22Rv1 (cell line): ENCODE data around the gene RBMS3.

ENCODE experiments used
- ZFX ChIP-seq: fragments of 450-650 bp; IDR thresholded peaks from 2 replicates; pipeline ENCODE4 v1.6.1; 2017; ENCODE audit warnings: antibody characterized with exemption, borderline replicate concordance
- TF ChIP-seq, protein P1 (sequence below): fragments of 450-650 bp; IDR thresholded peaks from 2 replicates; pipeline ENCODE4 v1.5.1; 2017; ENCODE audit warnings: mild to moderate bottlenecking

DNA sequence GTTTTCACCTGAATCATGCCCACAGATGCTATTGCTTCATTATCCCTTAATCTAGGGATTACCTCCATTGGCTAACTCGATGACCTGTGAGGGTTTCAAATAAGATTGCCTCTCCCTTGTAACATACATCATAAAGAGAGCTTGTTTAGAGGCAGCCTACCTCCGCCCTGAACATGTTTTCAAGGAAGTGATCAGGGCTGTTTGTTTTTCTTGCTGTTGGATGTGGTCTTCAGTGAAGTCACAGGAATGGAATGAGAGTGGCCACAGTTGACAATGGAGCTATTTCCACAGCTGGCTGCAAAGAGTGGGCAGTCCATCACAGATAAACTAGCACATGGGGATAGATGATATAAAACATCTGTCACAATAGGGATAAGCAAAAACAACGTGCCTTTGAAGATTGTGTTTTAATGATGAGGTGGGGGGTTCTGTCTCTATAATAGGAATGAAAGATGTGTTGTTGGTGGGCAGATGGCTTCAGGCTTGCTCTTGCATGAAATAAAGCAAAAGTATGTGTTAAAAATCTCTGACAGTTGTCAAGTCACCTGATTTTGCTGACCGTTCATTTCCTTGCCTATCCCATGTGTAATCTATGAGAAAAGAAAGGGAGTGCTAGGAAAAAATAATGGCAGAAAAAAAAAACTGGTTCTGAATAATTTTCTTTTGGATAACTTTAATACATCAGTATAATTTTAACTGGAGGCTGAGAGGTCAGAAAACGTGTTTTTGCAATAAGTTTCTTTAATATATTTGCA lies 642.3 kb downstream of the RBMS3 start:
- TF ChIP-seq, protein P1, sequence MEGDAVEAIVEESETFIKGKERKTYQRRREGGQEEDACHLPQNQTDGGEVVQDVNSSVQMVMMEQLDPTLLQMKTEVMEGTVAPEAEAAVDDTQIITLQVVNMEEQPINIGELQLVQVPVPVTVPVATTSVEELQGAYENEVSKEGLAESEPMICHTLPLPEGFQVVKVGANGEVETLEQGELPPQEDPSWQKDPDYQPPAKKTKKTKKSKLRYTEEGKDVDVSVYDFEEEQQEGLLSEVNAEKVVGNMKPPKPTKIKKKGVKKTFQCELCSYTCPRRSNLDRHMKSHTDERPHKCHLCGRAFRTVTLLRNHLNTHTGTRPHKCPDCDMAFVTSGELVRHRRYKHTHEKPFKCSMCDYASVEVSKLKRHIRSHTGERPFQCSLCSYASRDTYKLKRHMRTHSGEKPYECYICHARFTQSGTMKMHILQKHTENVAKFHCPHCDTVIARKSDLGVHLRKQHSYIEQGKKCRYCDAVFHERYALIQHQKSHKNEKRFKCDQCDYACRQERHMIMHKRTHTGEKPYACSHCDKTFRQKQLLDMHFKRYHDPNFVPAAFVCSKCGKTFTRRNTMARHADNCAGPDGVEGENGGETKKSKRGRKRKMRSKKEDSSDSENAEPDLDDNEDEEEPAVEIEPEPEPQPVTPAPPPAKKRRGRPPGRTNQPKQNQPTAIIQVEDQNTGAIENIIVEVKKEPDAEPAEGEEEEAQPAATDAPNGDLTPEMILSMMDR: no peak
- no peak for TF ChIP-seq ZFX
